SK-N-DZ (cell line): Measurements from ENCODE around the gene DTNB.

Source experiments
- DNase-seq: peaks from one replicate; pipeline ENCODE4 v3.0.0-alpha.2; 2015; ENCODE audit warnings: low spot score

The DTNB gene

DNA sequence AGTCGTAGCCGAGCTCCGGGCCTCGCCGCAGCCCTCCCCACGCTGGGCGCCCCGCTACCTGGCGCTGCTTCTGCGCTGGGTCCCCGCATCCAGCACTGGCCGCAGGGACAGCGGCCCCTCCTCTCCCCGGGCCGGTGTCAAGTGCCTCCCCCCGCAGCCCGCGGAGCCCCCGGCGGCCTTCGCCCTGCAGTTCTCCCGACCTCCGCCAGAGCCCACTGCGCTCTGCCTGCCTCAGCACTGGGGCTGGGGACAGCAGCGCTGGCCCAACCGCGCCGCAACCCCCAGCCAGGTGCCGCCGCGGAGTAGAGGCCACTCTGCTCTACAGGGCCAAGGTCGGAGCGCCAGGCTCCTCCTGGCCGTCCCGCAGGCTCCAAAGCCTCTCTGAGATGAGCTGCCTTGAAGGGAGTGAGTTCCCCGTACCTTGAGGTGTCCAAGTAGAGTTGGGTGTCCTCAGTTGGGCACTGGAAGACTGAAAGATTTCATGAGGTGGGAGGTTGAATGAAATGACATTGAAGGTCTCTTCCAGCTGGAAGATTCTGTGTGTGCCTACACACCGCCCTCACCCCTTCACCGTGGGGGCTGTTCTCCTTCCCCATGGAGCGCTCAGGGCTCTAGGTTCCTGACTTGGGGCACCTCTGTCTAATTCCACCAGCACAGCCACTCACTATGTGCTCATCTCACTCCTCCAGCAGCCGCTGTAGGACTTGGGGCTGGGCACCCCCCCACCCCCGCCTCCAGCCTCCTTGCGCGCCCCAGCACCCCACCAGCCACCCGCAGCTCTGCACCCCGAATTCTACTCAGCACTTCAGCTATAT is 330.8 kb downstream of the DTNB start:
- peak; percentile 81 for DNase-seq

- DNase-seq = peak; percentile 41
Measured at GRCh38 chr2:25341753-25342371, 331.5 kb downstream of the DTNB start, which contains the start of gene DNMT3A. Gene DNMT3A (minus strand): TSS chr2:25341925. CDS start chr2:25313984, 27,941 bp downstream.

DNA sequence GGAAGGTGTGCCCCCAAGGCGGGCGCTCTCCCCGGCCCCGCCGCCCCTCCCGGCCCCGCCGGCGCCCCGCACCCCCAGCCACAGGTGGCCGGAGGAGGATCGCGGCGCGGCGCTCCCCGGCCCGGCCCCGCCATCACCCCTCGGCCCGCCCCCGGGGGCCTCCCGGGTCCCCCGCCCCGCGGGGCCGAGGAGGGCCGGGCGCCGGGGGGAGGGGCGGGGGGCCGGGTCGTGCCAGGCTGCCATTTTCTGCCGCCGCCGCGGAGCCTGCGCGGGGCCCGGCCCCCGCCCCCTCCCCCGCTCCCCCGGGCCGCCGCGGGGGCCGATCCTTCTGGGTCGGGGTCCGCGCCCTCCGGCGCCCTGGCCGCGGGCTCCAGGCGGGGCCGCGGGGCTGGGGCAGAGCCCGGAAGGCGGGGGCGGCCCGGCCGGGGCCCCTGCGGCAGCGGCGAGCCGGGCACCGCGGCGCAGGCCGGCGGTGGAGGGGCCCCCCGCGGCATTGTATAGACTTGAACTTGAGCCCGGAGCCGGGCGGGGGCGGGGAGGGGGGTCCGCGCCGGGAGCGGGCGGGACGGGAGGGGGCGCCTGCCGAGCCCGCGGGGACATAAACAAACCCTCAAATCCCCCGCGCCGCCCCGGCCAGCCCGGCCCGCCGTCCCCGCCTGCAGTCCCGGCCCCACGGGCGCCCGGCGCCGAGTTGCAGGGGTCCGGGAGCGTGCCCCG is 332.2 kb downstream of the DTNB start:
- no peak for DNase-seq

GRCh38 chr2:25340181-25340921 is 333.0 kb downstream of the DTNB start:
- no peak for DNase-seq

DNA sequence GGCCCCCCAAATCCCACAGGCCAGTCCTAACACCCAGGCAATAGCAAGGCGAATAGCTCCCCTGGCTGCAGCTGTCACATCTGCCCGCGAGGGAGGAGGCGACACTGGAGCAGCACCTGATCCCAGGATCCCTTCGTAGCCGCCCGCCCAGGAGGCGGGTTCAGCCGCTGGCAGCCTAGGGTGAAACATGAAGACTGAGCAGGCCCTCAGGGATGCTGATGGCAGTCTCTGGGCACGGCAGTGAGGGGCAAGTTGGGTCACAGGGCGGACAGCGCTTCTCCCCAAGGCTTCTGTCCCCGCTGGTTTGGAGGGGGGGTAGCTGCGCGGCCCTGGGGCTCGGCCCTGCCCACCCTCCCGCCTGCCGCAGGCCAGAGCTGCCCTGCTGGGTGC is 333.6 kb downstream of the DTNB start:
- no peak for DNase-seq

DNA sequence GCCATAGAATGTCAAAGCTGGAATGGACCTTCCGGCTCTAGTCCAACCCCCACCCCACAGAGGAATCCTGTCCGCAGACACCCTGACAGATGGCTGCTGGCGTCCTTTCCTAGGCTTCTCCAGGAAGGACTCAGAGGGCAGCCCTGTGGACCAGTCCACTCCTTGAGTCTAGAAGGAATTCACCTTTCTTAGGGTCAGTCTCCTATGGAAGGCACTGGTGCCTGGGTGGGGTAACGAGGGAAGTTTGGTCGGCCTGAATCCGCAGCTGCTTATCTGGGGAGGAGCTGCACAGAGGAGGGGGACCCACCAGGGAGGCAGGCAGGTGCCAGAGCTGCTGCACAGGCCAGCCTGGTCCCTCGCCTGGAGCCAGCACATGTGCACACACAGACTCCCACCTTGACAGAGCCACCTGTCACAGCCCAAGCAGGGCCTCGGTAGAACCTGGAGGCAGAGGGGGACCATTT is 334.1 kb downstream of the DTNB start:
- DNase-seq = no peak

- no peak for DNase-seq
Measured at GRCh38 chr2:25338401-25338800, 335.0 kb downstream of the DTNB start.

GRCh38 chr2:25337891-25338290 is 335.5 kb downstream of the DTNB start:
- no peak for DNase-seq

GRCh38 chr2:25337276-25337675 is 336.1 kb downstream of the DTNB start:
- DNase-seq = no peak

GRCh38 chr2:25336383-25336841 is 337.0 kb downstream of the DTNB start:
- DNase-seq = no peak

- DNase-seq = no peak
Measured at GRCh38 chr2:25335971-25336370, 337.4 kb downstream of the DTNB start.

DNA sequence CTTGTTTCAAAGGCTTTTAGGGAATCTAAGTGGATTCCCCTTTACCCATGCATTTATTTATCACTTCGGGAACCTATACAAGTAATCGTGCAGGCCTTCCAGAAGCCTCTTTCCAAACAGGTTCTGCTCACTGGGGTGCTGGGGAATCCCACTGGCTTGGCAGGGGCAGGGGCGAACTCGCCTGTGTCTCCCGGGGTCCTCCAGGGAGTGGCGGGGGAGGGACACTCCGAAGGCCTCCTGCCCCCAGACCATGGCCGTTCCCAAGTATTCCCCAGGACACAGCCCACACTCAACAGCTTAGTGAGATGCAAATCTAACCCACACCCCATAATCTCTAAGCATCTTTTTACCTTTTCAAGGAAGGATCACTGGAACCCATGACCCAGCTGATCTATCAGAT is 338.2 kb downstream of the DTNB start:
- no peak for DNase-seq

- no peak for DNase-seq
Measured at GRCh38 chr2:25334482-25334881, 338.9 kb downstream of the DTNB start.

- no peak for DNase-seq
Measured at GRCh38 chr2:25333981-25334380, 339.4 kb downstream of the DTNB start.

GRCh38 chr2:25332571-25332970 is 340.8 kb downstream of the DTNB start:
- DNase-seq = no peak

DNA sequence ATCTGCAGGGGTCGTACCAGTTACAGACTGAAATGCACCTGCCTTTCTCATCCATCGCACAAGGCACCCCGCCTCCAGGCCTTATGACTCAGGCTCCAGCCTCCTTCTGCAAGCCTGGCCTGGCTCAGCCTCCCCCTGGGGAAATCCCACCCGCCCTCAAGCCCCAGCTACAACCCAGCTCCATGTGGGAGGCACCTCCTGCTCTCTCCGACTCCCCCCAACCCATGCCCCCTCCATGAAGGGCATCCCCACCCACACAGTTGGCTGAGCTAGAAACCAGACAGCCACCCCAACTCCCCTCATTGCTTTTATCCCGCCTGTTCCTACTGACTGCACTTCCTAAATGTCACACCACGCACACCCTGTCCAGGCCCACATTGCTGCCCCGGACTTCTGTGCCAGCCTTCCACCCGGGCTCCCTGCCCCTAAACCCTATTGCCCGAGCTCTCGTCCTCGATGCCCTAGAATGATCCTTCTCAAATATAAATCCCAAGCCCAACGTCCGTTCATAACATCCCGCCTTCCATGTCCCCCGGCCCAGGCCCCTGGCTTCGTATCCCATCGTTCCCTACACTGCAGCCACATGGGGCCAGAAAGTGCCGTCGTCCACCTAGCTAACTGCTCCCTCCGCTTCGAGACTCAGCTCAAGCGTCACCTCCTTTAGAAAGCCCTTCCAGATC is 341.6 kb downstream of the DTNB start:
- DNase-seq = no peak

GRCh38 chr2:25330937-25331336 is 342.4 kb downstream of the DTNB start:
- DNase-seq = no peak

DNA sequence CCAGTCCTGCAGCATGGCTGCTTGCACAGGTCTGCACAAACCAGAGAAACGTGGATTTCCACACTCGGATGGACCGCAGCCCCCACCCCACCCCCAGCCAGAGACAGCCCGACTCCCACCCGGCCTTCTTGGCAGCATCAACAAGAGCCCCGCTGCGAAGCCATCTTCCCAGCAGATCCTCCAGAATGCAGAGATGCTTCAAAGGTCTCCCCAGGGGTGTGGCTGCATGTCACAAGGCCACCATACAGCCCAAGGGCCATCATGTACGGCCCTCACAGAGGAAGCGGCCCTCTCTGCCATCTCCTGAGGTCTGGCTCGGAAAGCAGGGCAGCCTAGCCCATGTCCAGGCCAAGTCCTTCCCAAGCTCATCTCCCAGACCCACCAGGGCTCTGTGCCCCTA is 343.1 kb downstream of the DTNB start:
- DNase-seq = no peak

DNA sequence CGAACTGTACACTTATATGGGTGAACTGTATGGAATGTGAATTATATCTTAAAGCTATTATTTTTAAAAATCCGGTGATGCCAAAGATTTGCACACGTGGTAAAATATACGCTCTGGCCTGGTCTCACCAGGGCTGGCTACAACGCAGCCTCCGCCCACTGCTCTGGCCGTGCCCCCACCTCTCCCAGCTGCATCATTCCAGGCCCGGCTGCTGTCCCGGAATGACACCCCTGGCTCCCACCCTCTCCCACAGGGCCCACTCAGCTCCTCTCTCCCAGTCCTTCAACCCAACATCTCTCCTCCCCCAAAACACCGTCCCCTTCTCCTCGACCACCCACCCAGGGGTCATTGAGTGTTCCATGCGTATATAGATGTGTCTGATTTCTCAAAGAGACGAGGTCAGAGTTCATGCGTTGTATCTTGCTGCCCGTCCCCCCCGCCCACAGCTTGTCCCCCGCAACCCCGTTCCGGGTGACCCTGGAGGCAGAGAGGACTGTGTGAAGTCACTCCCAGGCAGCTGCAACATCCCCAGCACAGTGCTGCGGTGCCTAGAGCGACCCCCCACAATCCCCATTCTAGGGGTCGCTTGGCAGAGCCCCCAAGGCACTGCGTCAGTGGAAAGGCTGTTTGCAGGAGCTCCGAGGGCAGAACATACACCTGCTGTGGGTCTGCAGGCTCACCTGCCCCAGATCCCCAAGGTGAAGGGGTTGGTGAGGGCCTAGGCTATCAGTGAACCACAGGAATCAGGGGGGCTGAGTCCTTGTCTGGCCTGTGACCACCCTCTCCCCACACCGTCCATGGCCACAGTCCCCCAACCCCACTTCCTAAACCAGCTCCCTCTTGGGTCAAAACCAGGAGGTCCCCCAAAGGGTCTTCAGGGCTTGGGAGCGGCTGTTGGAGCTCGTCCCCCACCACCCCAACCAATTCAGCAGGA is 345.0 kb downstream of the DTNB start:
- no peak for DNase-seq
